Activated T-cell treated with anti-CD3 and anti-CD28 coated beads, Interleukin-2, amount 50 U/mL, for 24 hours (primary cell): ENCODE measurements around the gene KRT1.
"Not testable (repeated sequence)": the region's sequence is repeated elsewhere in the genome, so short reads cannot be mapped to it uniquely, and the experiment has no call there.

Experiments
- DNase-seq: peaks from one replicate; pipeline ENCODE4 v3.0.0-alpha.2; 2020
- H3K27ac Mint-ChIP-seq: 2 replicates; pipeline ENCODE4 v1.8.0; 2020; ENCODE audit warnings: mild to moderate bottlenecking, mixed read lengths
- H3K27me3 Mint-ChIP-seq: 2 replicates; pipeline ENCODE4 v1.8.0; 2020; ENCODE audit warnings: mixed read lengths
- H3K36me3 Mint-ChIP-seq: 2 replicates; pipeline ENCODE4 v1.8.0; 2020; ENCODE audit warnings: low read depth, mixed read lengths
- H3K4me1 Mint-ChIP-seq: 2 replicates; pipeline ENCODE4 v1.8.0; 2020; ENCODE audit warnings: low read depth, mixed read lengths
- H3K4me3 Mint-ChIP-seq: 2 replicates; pipeline ENCODE4 v1.8.0; 2020; ENCODE audit warnings: mild to moderate bottlenecking, moderate library complexity, mixed read lengths
- H3K9me3 Mint-ChIP-seq: 2 replicates; pipeline ENCODE4 v1.8.0; 2020; ENCODE audit warnings: mixed read lengths

KRT1 gene

DNA sequence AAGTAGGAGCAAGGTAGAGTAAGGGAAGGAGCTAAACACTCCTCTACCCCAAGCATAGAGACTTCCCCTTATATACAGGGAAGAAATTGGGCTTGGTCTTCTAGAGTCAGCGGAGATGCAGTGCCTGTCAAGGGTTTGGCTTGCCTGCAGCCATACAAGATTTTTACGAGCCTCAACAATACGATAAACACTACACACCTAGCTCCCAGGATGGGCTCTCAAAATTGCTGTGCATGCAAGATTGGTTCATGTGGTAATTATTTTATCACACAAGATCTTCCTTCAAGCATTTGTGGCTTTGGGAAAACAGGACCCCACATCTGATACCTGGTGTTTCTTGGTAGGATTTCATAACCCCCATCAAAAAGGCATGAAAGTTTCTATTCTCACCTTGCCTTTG is at the start of gene KRT1:
Gene KRT1, minus strand, starts transcription at position 45 of the 400 bp plus-strand sequence. CDS start 59 bp downstream, outside the sequence.
- Mint-ChIP-seq H3K4me3 (no peak within 1 kb of the TSS), H3K36me3 (no peaks in the 10 kb centered on the region), H3K27ac (no peak within 1 kb of the TSS), H3K9me3 (no peaks in the 10 kb centered on the region), H3K27me3 (no peaks in the 10 kb centered on the region), H3K4me1 (peaks cover 38% of the 10 kb centered on the region)
- DNase-seq: no peak

- Mint-ChIP-seq H3K27ac (no peak overlapping the region), H3K36me3 (no peaks in the 10 kb centered on the region), H3K27me3 (no peaks in the 10 kb centered on the region), H3K9me3 (no peaks in the 10 kb centered on the region), H3K4me1 (no peaks in the 10 kb centered on the region), H3K4me3 (no peak overlapping the region)
- DNase-seq: no peak
Observed at GRCh38 chr12:52729147-52729546, 48.9 kb upstream of the KRT1 start.

DNA sequence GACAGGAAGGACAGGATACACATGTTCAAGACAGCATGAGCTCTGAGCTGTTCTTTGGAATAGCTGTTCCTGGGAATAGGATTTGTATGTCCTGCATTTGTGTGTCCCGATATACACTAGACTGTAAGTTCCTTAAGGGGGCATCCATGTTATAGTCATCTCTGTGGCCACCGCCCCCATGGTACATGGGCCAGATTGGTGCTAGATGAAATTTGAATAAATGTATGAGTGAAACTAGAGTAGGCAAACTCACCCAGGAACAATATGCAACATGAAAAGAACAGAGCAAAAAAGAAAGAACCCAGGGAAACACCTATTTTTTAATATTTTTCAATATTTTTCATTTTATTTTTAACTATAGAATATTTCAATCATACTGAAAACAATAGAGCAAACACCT is 48.2 kb upstream of the KRT1 start:
- H3K27ac Mint-ChIP-seq: no peak overlapping the region
- no peak for DNase-seq
- H3K36me3 Mint-ChIP-seq: no peaks in the 10 kb centered on the region
- no peak overlapping the region for H3K4me3 Mint-ChIP-seq
- H3K27me3 Mint-ChIP-seq: no peaks in the 10 kb centered on the region
- H3K4me1 Mint-ChIP-seq: no peaks in the 10 kb centered on the region
- H3K9me3 Mint-ChIP-seq: no peaks in the 10 kb centered on the region

GRCh38 chr12:52727037-52727436 is 46.8 kb upstream of the KRT1 start:
- no peaks in the 10 kb centered on the region for H3K4me1 Mint-ChIP-seq
- no peaks in the 10 kb centered on the region for H3K9me3 Mint-ChIP-seq
- H3K27me3 Mint-ChIP-seq: no peaks in the 10 kb centered on the region
- no peak for DNase-seq
- H3K36me3 Mint-ChIP-seq: no peaks in the 10 kb centered on the region
- H3K27ac Mint-ChIP-seq: no peak overlapping the region
- no peak overlapping the region for H3K4me3 Mint-ChIP-seq

DNA sequence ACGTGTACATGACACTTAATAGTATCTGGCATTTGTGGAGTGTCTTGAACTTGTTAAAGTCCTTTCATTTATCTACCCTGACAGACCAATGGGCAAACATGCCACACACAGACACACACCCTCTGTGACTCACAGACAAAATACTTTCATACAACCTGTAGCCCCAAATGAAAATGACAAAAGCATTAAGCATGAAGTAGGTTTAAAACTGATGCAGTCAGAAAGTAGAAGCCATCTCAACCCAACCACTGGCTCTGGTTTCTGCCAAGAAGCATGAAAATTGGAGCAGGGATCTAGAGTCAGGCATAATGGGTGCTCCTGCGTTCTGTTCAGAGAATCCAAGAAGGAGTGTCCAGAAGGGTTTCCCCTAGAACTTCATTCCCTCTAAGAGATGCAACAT is 46.2 kb upstream of the KRT1 start:
- H3K27me3 Mint-ChIP-seq: no peaks in the 10 kb centered on the region
- H3K36me3 Mint-ChIP-seq: no peaks in the 10 kb centered on the region
- no peaks in the 10 kb centered on the region for H3K9me3 Mint-ChIP-seq
- H3K4me3 Mint-ChIP-seq: no peak overlapping the region
- no peak for DNase-seq
- no peaks in the 10 kb centered on the region for H3K4me1 Mint-ChIP-seq
- H3K27ac Mint-ChIP-seq: no peak overlapping the region

DNA sequence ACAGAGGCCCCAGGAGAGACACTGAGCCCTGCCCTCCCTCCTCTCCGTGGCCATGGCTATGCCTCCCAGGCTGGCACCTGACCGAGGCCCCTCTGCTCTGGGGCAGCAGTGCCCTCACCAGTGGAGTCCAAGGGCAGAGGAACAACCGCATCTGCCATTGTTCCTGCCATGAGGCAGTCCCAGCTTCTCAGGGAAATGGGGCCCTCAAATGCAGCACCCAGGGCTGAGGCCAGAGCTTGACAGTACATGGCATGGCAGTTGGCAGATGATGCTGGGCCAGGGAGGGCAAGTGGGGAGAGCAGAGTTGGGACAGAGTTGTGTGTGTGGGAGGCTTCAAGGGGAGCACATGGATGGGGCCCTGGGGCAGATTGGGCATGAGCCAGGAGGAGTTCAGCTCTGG is 44.2 kb upstream of the KRT1 start:
- Mint-ChIP-seq H3K27me3 (no peaks in the 10 kb centered on the region), H3K9me3 (no peaks in the 10 kb centered on the region), H3K27ac (no peak overlapping the region), H3K36me3 (no peaks in the 10 kb centered on the region), H3K4me3 (no peak overlapping the region), H3K4me1 (no peaks in the 10 kb centered on the region)
- no peak for DNase-seq

DNA sequence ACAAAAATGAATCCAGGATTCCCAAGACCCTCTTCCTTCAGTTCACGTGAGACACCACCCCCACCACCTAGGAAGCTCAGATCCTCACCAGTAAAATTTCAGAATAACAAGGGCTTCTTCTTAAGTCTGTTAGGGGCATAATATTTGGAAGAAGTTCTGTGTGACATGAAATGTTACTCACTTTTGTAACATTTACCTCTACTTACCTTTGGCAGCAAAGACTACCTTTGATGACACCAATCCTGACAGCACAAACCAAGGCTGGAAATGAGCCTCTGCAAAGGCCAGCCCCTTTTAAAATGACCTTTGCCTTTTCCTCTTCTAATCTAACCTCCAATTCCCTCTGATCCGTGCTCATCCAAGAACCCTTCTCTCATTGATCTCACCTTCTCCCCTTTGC is 42.5 kb upstream of the KRT1 start:
- H3K9me3 Mint-ChIP-seq: no peaks in the 10 kb centered on the region
- H3K27ac Mint-ChIP-seq: no peak overlapping the region
- no peak for DNase-seq
- H3K4me1 Mint-ChIP-seq: no peaks in the 10 kb centered on the region
- H3K27me3 Mint-ChIP-seq: no peaks in the 10 kb centered on the region
- H3K4me3 Mint-ChIP-seq: no peak overlapping the region
- H3K36me3 Mint-ChIP-seq: no peaks in the 10 kb centered on the region

DNA sequence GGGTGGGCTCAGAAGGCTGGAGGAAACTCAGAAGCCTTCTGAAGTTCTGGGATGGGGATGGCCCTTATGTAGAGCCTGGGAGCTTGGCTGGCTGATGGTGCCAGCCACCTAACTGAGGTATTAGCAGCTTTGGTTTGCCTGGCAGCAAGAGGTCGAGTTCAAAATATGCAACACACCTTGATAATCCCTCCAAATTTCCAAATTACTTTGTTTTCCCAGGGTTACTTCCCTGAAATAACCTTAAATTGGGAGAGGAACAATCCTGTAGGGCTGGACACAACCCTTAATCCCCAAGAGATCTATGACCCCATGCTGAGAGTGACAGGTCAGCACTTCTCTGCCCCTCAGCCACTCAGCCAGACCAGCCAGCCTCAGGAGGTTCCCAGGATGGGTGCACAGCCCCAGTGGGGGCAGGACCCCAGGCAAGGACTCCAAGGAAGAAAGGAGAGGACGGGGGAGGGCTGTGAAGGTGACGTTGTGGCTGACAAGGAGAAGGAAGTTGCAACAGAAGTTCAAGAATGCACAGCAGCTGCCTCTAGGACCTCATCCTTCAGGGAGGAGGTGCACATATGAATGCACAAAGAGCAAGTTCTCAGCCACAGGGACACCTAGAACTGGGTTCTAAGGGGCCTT is 41.7 kb upstream of the KRT1 start:
- Mint-ChIP-seq H3K36me3 (no peaks in the 10 kb centered on the region), H3K27me3 (no peaks in the 10 kb centered on the region), H3K4me1 (no peaks in the 10 kb centered on the region), H3K4me3 (no peak overlapping the region), H3K27ac (no peak overlapping the region), H3K9me3 (no peaks in the 10 kb centered on the region)
- no peak for DNase-seq

GRCh38 chr12:52720365-52720886 is 40.2 kb upstream of the KRT1 start:
- DNase-seq: no peak
- no peak overlapping the region for H3K4me3 Mint-ChIP-seq
- no peaks in the 10 kb centered on the region for H3K36me3 Mint-ChIP-seq
- H3K9me3 Mint-ChIP-seq: no peaks in the 10 kb centered on the region
- peaks cover 13% of the 10 kb centered on the region for H3K27me3 Mint-ChIP-seq
- no peak overlapping the region for H3K27ac Mint-ChIP-seq
- no peaks in the 10 kb centered on the region for H3K4me1 Mint-ChIP-seq

DNA sequence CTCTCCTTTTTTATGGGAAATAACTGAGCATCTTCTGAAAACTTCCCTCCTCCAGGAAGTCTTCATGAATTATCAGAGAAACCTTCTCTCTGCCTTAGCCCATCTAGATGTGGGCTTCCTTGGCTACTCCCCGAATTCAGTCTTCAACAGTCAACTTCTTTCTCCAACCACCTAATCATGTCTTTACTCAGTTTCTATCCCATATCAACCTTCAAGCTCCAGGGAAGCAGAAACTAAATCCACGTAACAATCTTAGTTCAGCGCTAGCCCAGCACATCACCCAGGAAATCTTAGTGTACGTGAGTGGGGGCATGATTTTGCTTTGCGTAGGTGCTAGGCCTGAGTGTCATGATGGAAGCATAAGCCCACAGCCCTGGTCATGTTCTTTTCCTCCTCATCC is 35.9 kb upstream of the KRT1 start:
- Mint-ChIP-seq H3K27ac (no peak overlapping the region), H3K4me3 (no peak overlapping the region), H3K27me3 (peaks cover 41% of the 10 kb centered on the region), H3K36me3 (no peaks in the 10 kb centered on the region), H3K9me3 (no peaks in the 10 kb centered on the region), H3K4me1 (peaks cover 13% of the 10 kb centered on the region)
- DNase-seq: no peak

GRCh38 chr12:52715416-52715815 is 35.2 kb upstream of the KRT1 start:
- no peak for DNase-seq
- no peaks in the 10 kb centered on the region for H3K9me3 Mint-ChIP-seq
- peaks cover 41% of the 10 kb centered on the region for H3K27me3 Mint-ChIP-seq
- peaks cover 13% of the 10 kb centered on the region for H3K4me1 Mint-ChIP-seq
- no peaks in the 10 kb centered on the region for H3K36me3 Mint-ChIP-seq
- no peak overlapping the region for H3K4me3 Mint-ChIP-seq
- H3K27ac Mint-ChIP-seq: no peak overlapping the region

- Mint-ChIP-seq H3K4me3 (peak overlapping the region; percentile 8), H3K36me3 (no peaks in the 10 kb centered on the region), H3K27me3 (peaks cover 41% of the 10 kb centered on the region)
Observed at GRCh38 chr12:52714887-52715281, 34.7 kb upstream of the KRT1 start.

GRCh38 chr12:52713960-52714886 is 34.0 kb upstream of the KRT1 start:
- Mint-ChIP-seq H3K36me3 (no peaks in the 10 kb centered on the region), H3K27me3 (peaks cover 41% of the 10 kb centered on the region), H3K27ac (no peak overlapping the region), H3K9me3 (no peaks in the 10 kb centered on the region), H3K4me1 (peaks cover 13% of the 10 kb centered on the region), H3K4me3 (peak overlapping the region; percentile 61)
- peak; percentile 55 for DNase-seq

More at GRCh38 chr12:52714887-52715281, 34.7 kb upstream of the KRT1 start:
- no peak for DNase-seq
- H3K27ac Mint-ChIP-seq: no peak overlapping the region
- no peaks in the 10 kb centered on the region for H3K9me3 Mint-ChIP-seq
- peaks cover 13% of the 10 kb centered on the region for H3K4me1 Mint-ChIP-seq

- DNase-seq, H3K36me3 Mint-ChIP-seq, H3K4me3 Mint-ChIP-seq, H3K9me3 Mint-ChIP-seq, H3K27ac Mint-ChIP-seq: not testable (repeated sequence)
- peaks cover 41% of the 10 kb centered on the region for H3K27me3 Mint-ChIP-seq
- H3K4me1 Mint-ChIP-seq: peaks cover 27% of the 10 kb centered on the region
Observed at GRCh38 chr12:52712122-52712521, 31.9 kb upstream of the KRT1 start.

DNA sequence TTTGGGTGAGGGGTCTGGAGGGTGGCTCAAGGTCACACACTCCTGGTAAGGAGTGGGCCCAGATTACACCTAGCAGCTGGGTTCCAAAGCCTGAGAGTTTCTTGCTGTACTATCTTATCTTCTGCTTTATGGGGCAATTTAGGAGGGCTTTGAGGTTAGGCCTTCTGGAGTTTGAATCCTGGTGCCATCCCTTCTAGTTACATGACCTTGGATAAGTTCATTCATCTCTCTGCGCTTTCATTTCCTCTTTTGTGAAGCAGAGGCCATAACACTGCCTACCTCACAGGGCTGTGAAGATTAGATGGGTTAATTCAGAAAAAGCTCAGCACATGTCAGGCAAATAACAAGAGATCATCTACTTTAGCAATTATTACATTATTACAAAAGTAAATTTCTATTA is 30.5 kb upstream of the KRT1 start:
- H3K4me3 Mint-ChIP-seq: no peak overlapping the region
- no peak overlapping the region for H3K27ac Mint-ChIP-seq
- no peaks in the 10 kb centered on the region for H3K36me3 Mint-ChIP-seq
- H3K9me3 Mint-ChIP-seq: no peaks in the 10 kb centered on the region
- peaks cover 31% of the 10 kb centered on the region for H3K27me3 Mint-ChIP-seq
- DNase-seq: no peak
- peaks cover 27% of the 10 kb centered on the region for H3K4me1 Mint-ChIP-seq
